Activated CD8-positive, alpha-beta T cell treated with anti-CD3 and anti-CD28 coated beads for 36 hours (primary cell): Measurements from ENCODE around the gene SURF4. TPM values are rescaled to one million over a fixed set of nuclear protein-coding genes. Genes with fewer than 3 reads are reported as not detected.

Source experiments
- ATAC-seq: fragments of 200-7000 bp; cut with Tn5 transposase; one replicate; pipeline ENCODE4 v1.10.0; 2021; ENCODE audit warnings: mild to moderate bottlenecking, moderate library complexity
- CTCF ChIA-PET: fragments of 350-600 bp; sonication (Branson Sonifier 250); formaldehyde crosslinking; loops from one replicate; lab custom pipeline; 2021; ENCODE audit warnings: antibody characterized with exemption; lab: Charles Lee
- POLR2A ChIA-PET: fragments of 350-600 bp; sonication (Branson Sonifier 250); formaldehyde crosslinking; loops from one replicate; lab custom pipeline; 2021; ENCODE audit warnings: antibody characterized with exemption; lab: Charles Lee
- DNase-seq: peaks from one replicate; pipeline ENCODE4 v3.0.0-alpha.2; 2020
- H3K27ac Mint-ChIP-seq: one replicate; pipeline ENCODE4 v1.8.0; 2021; ENCODE audit warnings: mild to moderate bottlenecking, mixed read lengths
- H3K27me3 Mint-ChIP-seq: one replicate; pipeline ENCODE4 v1.8.0; 2021; ENCODE audit warnings: mixed read lengths
- H3K36me3 Mint-ChIP-seq: one replicate; pipeline ENCODE4 v1.8.0; 2021; ENCODE audit warnings: low read depth, mixed read lengths
- H3K4me1 Mint-ChIP-seq: one replicate; pipeline ENCODE4 v1.8.0; 2021; ENCODE audit warnings: low read depth, mixed read lengths
- H3K4me3 Mint-ChIP-seq: one replicate; pipeline ENCODE4 v1.8.0; 2021; ENCODE audit warnings: mild to moderate bottlenecking, moderate library complexity, mixed read lengths
- H3K9me3 Mint-ChIP-seq: one replicate; pipeline ENCODE4 v1.8.0; 2021; ENCODE audit warnings: mixed read lengths
- CTCF ChIP-seq: fragments of 200-600 bp; IDR thresholded peaks from one replicate; pipeline ENCODE4 v1.8.0; 2022; ENCODE audit warnings: antibody characterized with exemption, mild to moderate bottlenecking
- intact Hi-C: fragments of 100-400 bp; cut with micrococcal nuclease; formaldehyde crosslinking; loops from one replicate; pipeline ENCODE4 v1.10.0; 2022
- total RNA-seq, 2 experiments: library from RNA; stranded (reverse); gene quantifications; one replicate each; pipeline ENCODE4 v1.2.3, GENCODE V29; 2021

Gene SURF4
- total RNA-seq, 2 experiments from 2014 or later = 219 to 239 TPM

GRCh38 chr9:133362359-133363044, 13.4 kb downstream of the SURF4 start:
- POLR2A ChIA-PET = interaction anchor here (1.3 to 28.8 kb wide), 5 partner anchors 10 to 59 kb away, joined by 3 to 872 read pairs (median 7); partner anchors contain the start of genes MED22, RPL7A, SURF1 and SURF2
- intact Hi-C loops = no loop called here
- peaks cover 51% of the 10 kb centered on the region for H3K4me1 Mint-ChIP-seq

DNA sequence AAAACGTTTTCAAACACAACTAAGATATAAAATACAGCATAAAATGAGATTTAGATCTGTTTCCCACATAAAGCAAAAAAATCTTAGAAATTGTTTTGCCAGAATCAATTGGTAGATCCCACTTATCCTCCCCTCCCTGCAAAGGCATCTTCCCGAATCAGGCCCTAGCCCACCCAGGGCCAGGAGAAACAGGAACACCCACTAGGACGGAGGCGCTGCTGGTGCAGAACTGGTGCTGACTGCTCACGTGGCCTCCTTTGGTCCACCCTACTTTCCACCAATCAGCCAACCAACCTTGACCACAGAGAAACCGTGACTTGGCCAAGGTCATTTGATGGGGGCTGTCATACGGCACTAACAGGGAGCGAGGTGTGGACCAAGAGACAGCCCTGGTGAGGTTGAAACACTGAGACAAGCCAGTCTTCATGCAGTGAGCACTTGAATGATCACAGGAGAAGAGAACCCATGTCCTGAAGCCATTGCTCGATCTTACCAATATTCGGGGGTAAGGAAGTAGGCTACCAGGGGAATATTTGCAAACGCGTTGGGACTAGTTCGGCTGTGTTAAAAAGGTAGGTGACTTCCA, 14.3 kb downstream of the SURF4 start:
- Mint-ChIP-seq H3K4me1 (peaks cover 54% of the 10 kb centered on the region), H3K9me3 (no peaks in the 10 kb centered on the region), H3K4me3 (no peak overlapping the region), H3K36me3 (peaks cover 58% of the 10 kb centered on the region), H3K27me3 (no peaks in the 10 kb centered on the region), H3K27ac (peak overlapping the region; percentile 91)
- DNase-seq (no peak), ATAC-seq (no peak)
- TF ChIP-seq CTCF = no peak
- CTCF ChIA-PET = interaction anchor here (1.2 to 1.5 kb wide), 2 partner anchors 9 to 125 kb away, joined by 3 to 6 read pairs; no protein-coding TSS in a partner anchor
- intact Hi-C loops = no loop called here
- POLR2A ChIA-PET = interaction anchor here (1.2 to 28.8 kb wide), 5 partner anchors 0 to 56 kb away, joined by 3 to 872 read pairs (median 31); partner anchors contain the start of genes MED22, REXO4, RPL7A and SURF1

More at GRCh38 chr9:133362359-133363044, 13.4 kb downstream of the SURF4 start:
- TF ChIP-seq CTCF = no peak
- peaks cover 63% of the 10 kb centered on the region for H3K36me3 Mint-ChIP-seq
- no peaks in the 10 kb centered on the region for H3K27me3 Mint-ChIP-seq
- CTCF ChIA-PET = interaction anchor here (1.2 to 1.5 kb wide), 2 partner anchors 9 to 124 kb away, joined by 3 to 6 read pairs; no protein-coding TSS in a partner anchor
- no peak overlapping the region for H3K27ac Mint-ChIP-seq
- ATAC-seq = no peak
- no peak for DNase-seq
- no peak overlapping the region for H3K4me3 Mint-ChIP-seq
- no peaks in the 10 kb centered on the region for H3K9me3 Mint-ChIP-seq

DNA sequence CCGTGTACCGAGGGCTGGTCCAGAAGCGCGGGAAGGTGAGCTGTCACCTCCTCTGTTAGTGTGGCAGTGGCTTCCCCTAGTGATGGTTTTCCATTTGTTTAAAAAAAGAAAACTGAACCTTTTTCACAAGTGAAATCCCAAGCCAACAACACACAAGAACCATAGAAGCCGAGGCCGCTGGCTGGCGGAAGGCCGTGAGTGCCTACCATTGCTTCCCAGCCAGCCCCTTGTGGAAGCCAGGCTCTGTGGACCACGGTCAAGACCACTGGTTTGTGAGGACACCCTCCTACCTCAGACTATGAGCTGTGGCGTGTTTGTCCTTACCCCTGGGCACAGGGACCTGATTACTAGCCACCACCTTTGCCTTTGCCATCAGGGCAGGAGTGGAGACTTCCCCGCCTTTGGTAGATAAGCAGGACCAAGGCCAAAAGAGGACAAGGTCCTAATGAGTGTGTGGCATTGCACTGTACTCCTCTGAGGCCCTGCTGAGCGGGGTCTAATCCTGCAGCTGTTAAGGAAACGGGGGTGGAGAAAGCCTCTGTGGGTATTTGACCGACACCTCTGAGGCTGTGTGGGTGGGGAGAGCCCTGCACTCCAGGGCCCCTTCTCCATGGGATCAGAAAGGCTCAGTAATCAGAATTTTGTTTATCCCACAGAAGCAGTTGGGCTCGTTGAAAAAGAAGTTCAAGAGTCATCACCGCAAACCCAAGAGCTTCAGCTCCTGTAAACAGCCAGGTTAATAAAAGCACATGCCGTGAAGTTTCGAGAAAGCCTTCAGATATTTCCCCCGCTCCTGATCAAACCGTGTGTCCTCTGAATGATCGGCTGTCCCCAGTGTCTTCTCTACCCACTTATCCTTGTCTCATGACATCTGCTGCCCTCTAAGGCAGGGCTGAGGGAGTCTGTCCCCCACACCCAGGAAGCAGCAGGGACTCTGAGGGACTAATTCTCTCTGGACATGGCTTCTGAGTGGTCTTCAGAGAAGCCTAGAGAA, 15.2 kb downstream of the SURF4 start:
- no peak for TF ChIP-seq CTCF
- DNase-seq = peak; percentile 58
- intact Hi-C loops = no loop called here
- H3K4me3 Mint-ChIP-seq = no peak overlapping the region
- H3K4me1 Mint-ChIP-seq = peaks cover 52% of the 10 kb centered on the region
- H3K27me3 Mint-ChIP-seq = no peaks in the 10 kb centered on the region
- H3K9me3 Mint-ChIP-seq = no peaks in the 10 kb centered on the region
- H3K36me3 Mint-ChIP-seq = peaks cover 49% of the 10 kb centered on the region
- no peak for ATAC-seq
- ChIA-PET POLR2A (interaction anchor here (1.2 to 28.8 kb wide), 4 partner anchors 1 to 57 kb away, joined by 3 to 872 read pairs (median 438); partner anchors contain the start of genes MED22, REXO4, RPL7A and SURF1), CTCF (interaction anchor here (0.9 to 1.5 kb wide), 4 partner anchors 10 to 42 kb away, joined by 3 to 6 read pairs (median 4); no protein-coding TSS in a partner anchor)
- H3K27ac Mint-ChIP-seq = peak overlapping the region; percentile 91

DNA sequence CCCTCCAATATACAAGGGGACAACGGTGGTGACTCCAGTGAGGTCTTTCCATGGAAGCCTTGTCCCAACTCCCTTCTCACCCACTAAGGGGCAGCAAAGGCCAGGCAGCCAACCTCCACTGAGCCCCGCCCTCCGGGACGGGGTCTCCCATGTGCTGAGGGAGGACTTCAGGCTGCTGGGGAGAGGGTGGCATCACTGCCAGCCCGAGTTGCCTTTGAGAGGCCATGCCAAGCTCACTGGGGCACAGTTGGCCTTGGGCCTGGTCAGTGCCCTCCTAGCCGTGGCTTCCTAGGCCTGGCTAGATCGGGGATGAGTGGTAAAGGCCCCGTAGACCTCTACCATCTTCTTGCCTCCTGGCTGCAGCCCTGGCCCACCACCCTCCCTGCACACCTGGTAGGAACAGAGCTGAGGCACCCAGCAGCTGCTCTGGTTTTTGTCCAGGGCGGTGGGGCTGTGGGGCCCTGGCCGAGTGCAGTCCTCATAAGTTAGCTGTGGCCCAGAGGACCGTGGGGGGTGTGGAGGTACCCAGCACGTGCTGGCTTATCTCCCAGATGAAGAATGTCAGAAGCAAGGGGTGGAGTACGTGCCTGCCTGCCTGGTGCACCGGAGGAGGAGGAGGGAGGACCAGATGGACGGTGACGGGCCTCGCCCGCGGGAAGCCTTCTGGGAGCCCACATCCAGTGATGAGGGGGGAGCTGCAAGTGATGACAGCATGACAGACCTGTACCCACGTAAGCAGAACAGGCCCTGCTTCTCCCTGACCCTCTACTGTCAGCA, 16.3 kb downstream of the SURF4 start:
- Mint-ChIP-seq H3K4me3 (peak overlapping the region; percentile 8), H3K9me3 (no peaks in the 10 kb centered on the region), H3K36me3 (peaks cover 42% of the 10 kb centered on the region), H3K27ac (peak overlapping the region; percentile 91), H3K4me1 (peaks cover 61% of the 10 kb centered on the region), H3K27me3 (no peaks in the 10 kb centered on the region)
- CTCF ChIA-PET = interaction anchor here (0.9 to 1.8 kb wide), 6 partner anchors 9 to 43 kb away, joined by 3 to 7 read pairs (median 4); no protein-coding TSS in a partner anchor
- POLR2A ChIA-PET = interaction anchor here (0.7 to 28.8 kb wide), 6 partner anchors 2 to 110 kb away, joined by 3 to 872 read pairs (median 3); partner anchors contain the start of genes MED22, RPL7A, SURF1 and SURF2
- peak; percentile 12 for ATAC-seq
- intact Hi-C loops = no loop called here
- TF ChIP-seq CTCF = peak; percentile 42
- DNase-seq = peak; percentile 52
